ENCODE measurements around the gene TLE7. TPM values are rescaled to one million over a fixed set of nuclear protein-coding genes. Genes with fewer than 3 reads are reported as not detected.

TLE7 gene
- total and polyA plus RNA-seq, 2 of the 8 experiments (the other 6 are each of a cell fraction or from before 2014, with no cell fraction given), result 0.03 TPM; not detected in 1

GRCh38 chr16:71467810-71468209 lies 26.0 kb upstream of the TLE7 start:
- H3K23ac ChIP-seq (ENCODE audit: insufficient read length), result no peak overlapping the region
- no peak overlapping the region for H4K8ac ChIP-seq (ENCODE audit: extremely low read depth, insufficient read depth, low read length)
- no peak overlapping the region for H3K27ac ChIP-seq (ENCODE audit: low read depth, low read length)
- H2BK20ac ChIP-seq (ENCODE audit: low read length), result no peak overlapping the region
- H4K5ac ChIP-seq (ENCODE audit: insufficient read length, low read depth, low read length), result no peak overlapping the region
- H2BK12ac ChIP-seq (ENCODE audit: low read depth, low read length), result no peak overlapping the region
- no peak for DNase-seq (ENCODE audit: low read depth in 1 of 2, low spot score in 2 of 2)
- no peak overlapping the region for H3K9ac ChIP-seq (replicated peaks in 1 of 4; ENCODE audit: extremely low read depth in 1 of 4, low read depth in 3 of 4, low read length in 3 of 4)
- H4K20me1 ChIP-seq (replicated peaks in 1 of 2; ENCODE audit: control insufficient read depth in 1 of 2, insufficient read depth in 2 of 2, low read length in 2 of 2), result peaks cover 0 to 2% of the 10 kb centered on the region in 2 experiments
- H2BK15ac ChIP-seq (ENCODE audit: low read length), result no peak overlapping the region
- no peaks in the 10 kb centered on the region for H3K4me1 ChIP-seq (replicated peaks in 1 of 4; ENCODE audit: control insufficient read depth in 3 of 4, insufficient read depth in 4 of 4, low read length in 3 of 4)
- no peaks in the 10 kb centered on the region for H3K23me2 ChIP-seq (ENCODE audit: low read depth, low read length)
- WGBS, 2 experiments (ENCODE audit: extremely low coverage in 1 of 2, insufficient coverage in 1 of 2, insufficient read length in 1 of 2, insufficient replicate concordance in 2 of 2, low coverage in 1 of 2, low lambda C conversion rate in 2 of 2, missing lambda C conversion rate in 1 of 2), result 51% methylated on average over 9 of the region's 9 CpGs; no CpG with 5 or more reads in 1 of the 2 experiments
- no peak for FAIRE-seq
- H3K14ac ChIP-seq (ENCODE audit: insufficient read length), result no peak overlapping the region
- H2AK5ac ChIP-seq (ENCODE audit: low read depth, low read length), result no peak overlapping the region
- H3K36me3 ChIP-seq (ENCODE audit: control insufficient read depth in 2 of 4, insufficient read depth in 4 of 4, low read length in 3 of 4), result no peaks in the 10 kb centered on the region
- H2BK5ac ChIP-seq (ENCODE audit: low read depth, low read length), result no peak overlapping the region
- ChIA-PET POLR2A (ENCODE audit: partially characterized antibody) (interaction anchor here (1.2 kb wide), 1 partner anchor 20 kb away, joined by 3 read pairs; no protein-coding TSS in a partner anchor), CTCF (ENCODE audit: partially characterized antibody) (interaction anchor here (1.0 to 2.1 kb wide), 5 partner anchors 12 to 59 kb away, joined by 3 to 7 read pairs (median 5); partner anchors contain the start of genes CHST4 and ZNF19)
- H3K79me1 ChIP-seq (ENCODE audit: low read depth, low read length), result no peaks in the 10 kb centered on the region
- H3K18ac ChIP-seq (ENCODE audit: extremely low read depth, low read length), result no peak overlapping the region
- H3K4me2 ChIP-seq (ENCODE audit: insufficient read depth in 1 of 2, low read depth in 2 of 2, low read length in 2 of 2), result no peak overlapping the region
- no peak overlapping the region for H3K4ac ChIP-seq (replicated peaks; ENCODE audit: insufficient read length, low read depth, low read length)
- no peak overlapping the region for H2BK120ac ChIP-seq (replicated peaks; ENCODE audit: low read depth, low read length)
- H2AFZ ChIP-seq (ENCODE audit: low read length), result no peak overlapping the region
- H3K27me3 ChIP-seq (replicated peaks in 1 of 4; ENCODE audit: control insufficient read depth in 3 of 4, extremely low read depth in 1 of 4, insufficient read depth in 3 of 4, low read length in 3 of 4), result no peaks in the 10 kb centered on the region
- no peaks in the 10 kb centered on the region for H3K9me3 ChIP-seq (ENCODE audit: insufficient read depth in 2 of 2, low read depth in 1 of 2, low read length in 1 of 2)
- no peak overlapping the region for H3K4me3 ChIP-seq (ENCODE audit: extremely low read depth in 1 of 4, insufficient read depth in 2 of 4, low read depth in 3 of 4, low read length in 4 of 4)
- H3K79me2 ChIP-seq (ENCODE audit: control insufficient read depth in 1 of 2, insufficient read depth in 2 of 2, low read length in 2 of 2), result no peaks in the 10 kb centered on the region
- H4K91ac ChIP-seq (replicated peaks; ENCODE audit: insufficient read length, low read length), result no peak overlapping the region
- no peak overlapping the region for H3K56ac ChIP-seq (replicated peaks; ENCODE audit: insufficient read length, low read depth, low read length)
- TF ChIP-seq JUN (IDR thresholded peaks at IDR 0.05; ENCODE audit: low read depth, low read length) (no peak), NRF1 (IDR thresholded peaks at IDR 0.05; ENCODE audit: low read depth, low read length) (no peak), USF2 (IDR thresholded peaks at IDR 0.05; ENCODE audit: low read length) (no peak), HDAC2 (IDR thresholded peaks at IDR 0.05; ENCODE audit: borderline replicate concordance in 1 of 2, low read depth in 2 of 2, low read length in 2 of 2) (peak; percentile 81 to 86; a peak in 1 of 4 replicates), HDAC6 (IDR thresholded peaks at IDR 0.05; ENCODE audit: low read depth, low read length) (no peak), MAX (IDR thresholded peaks at IDR 0.05) (no peak), TAF7 (optimal IDR thresholded peaks at IDR 0.05; ENCODE audit: borderline replicate concordance, low read depth, low read length) (peak; percentile 91), JUND (IDR thresholded peaks at IDR 0.05; ENCODE audit: low read length) (no peak), CBX8 (IDR thresholded peaks at IDR 0.05; ENCODE audit: borderline replicate concordance, low read depth, low read length) (no peak), GABPA (IDR thresholded peaks at IDR 0.05; ENCODE audit: borderline replicate concordance, insufficient read depth, low read length) (no peak), E2F6 (IDR thresholded peaks at IDR 0.05) (no peak)
